Measurements from ENCODE around the gene CYTH2.

Gene CYTH2

DNA sequence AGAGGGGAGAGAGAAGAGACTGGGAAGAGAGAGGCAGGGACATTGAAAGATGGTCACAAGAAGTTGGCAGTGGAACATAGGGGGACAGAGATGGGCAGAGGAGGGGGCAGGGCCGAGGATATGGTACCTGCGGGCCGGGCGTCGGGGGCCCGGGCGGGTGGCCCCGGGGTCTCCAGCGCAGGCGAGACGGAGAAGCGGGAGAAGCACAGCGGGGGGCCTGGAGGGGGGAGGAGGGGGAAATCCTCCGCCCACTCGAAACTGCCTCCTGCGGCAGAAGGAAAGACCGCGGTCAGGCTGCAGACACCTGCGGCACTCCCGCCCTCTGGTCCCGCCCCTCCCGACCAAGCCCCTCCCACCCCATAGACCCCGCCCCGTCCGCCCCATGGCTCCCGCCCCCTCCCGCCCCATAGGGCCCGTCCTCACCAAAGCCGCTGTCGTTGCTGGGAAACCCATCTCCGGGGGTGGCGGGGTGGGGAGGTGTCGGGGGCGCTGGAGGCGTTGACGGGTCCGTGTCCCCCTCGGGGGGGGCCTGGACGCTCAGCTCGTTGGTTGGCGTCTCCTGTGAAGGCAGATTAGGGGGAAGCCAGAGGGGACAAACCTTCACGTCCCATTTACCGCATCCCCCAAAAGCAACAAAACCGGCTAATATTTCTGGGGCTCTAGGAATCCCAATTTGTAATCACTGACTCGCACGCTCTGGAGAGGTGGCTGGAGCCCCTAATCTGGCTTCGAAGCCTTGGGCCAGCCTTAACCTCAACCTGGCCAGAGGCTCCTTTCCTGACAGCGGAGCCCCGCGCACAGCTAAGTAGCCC lies 22.0 kb downstream of the CYTH2 start:
- peak overlapping the region; percentile 66 for H3K27ac ChIP-seq
- no peak for TF ChIP-seq ZFX (IDR thresholded peaks at IDR 0.05; ENCODE audit: borderline replicate concordance)
- TF ChIP-seq, protein P1, sequence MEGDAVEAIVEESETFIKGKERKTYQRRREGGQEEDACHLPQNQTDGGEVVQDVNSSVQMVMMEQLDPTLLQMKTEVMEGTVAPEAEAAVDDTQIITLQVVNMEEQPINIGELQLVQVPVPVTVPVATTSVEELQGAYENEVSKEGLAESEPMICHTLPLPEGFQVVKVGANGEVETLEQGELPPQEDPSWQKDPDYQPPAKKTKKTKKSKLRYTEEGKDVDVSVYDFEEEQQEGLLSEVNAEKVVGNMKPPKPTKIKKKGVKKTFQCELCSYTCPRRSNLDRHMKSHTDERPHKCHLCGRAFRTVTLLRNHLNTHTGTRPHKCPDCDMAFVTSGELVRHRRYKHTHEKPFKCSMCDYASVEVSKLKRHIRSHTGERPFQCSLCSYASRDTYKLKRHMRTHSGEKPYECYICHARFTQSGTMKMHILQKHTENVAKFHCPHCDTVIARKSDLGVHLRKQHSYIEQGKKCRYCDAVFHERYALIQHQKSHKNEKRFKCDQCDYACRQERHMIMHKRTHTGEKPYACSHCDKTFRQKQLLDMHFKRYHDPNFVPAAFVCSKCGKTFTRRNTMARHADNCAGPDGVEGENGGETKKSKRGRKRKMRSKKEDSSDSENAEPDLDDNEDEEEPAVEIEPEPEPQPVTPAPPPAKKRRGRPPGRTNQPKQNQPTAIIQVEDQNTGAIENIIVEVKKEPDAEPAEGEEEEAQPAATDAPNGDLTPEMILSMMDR (IDR thresholded peaks at IDR 0.05) = no peak

DNA sequence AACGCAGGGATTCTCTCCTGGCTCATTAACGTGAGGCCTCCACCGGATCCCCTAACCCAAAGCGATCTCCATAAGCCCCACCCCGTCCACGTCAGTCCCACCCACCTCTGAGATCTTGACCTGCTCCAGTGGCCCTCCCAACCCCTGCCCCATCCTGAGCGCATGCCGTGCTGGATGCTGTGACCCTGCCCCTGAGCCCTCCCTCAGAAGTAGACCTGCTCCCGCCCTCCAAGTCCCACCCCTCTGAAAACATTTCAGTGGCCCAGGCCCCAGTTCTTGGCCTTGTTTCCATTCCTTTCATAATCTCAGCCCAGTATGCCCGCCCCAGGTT lies 22.6 kb downstream of the CYTH2 start:
- peak overlapping the region; percentile 66 for H3K27ac ChIP-seq
- TF ChIP-seq, protein P1 (IDR thresholded peaks at IDR 0.05) = no peak
- TF ChIP-seq ZFX (IDR thresholded peaks at IDR 0.05; ENCODE audit: borderline replicate concordance) = no peak

DNA sequence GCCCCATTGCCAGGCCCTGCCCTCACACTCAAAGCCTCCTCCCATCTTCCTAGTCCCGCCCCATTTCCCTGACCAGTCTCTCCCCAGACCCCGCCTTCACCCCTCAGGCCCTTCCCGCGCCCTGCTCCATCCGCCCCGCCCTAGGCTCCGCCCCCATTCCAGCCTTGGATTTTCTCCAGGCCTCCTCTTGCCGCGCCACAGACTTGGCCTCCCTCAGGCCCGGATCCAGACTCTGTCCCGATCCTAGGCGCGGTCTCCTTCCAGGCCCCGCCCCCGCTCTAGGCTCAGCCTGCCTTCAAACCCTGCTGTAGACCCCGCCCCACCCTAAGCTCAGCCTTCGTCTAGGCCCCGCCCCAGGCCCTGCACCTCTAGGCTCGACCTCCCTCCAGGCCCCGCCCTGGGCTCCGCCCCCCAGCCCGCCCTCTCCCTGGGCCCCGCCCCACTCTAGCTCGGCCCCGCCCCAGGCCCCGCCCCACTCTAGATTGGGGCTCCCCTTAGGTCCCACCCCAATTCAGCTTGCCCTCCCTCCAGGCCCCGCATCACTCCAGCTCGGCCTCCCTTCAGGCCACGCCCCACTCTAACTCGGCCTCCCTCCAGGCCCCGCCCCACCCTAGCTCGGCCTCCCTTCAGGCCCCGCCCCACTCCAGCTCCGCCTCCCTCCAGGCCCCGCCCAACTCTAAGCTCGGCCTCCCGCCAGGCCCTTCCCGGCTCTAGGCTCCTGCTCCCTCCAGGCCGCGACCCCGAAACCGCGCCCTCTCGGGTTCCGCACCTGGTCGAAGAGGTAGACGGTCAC lies 24.0 kb downstream of the CYTH2 start:
- TF ChIP-seq, protein P1 (IDR thresholded peaks at IDR 0.05) = no peak
- no peak for TF ChIP-seq ZFX (IDR thresholded peaks at IDR 0.05; ENCODE audit: borderline replicate concordance)
- peak overlapping the region; percentile 66 for H3K27ac ChIP-seq

DNA sequence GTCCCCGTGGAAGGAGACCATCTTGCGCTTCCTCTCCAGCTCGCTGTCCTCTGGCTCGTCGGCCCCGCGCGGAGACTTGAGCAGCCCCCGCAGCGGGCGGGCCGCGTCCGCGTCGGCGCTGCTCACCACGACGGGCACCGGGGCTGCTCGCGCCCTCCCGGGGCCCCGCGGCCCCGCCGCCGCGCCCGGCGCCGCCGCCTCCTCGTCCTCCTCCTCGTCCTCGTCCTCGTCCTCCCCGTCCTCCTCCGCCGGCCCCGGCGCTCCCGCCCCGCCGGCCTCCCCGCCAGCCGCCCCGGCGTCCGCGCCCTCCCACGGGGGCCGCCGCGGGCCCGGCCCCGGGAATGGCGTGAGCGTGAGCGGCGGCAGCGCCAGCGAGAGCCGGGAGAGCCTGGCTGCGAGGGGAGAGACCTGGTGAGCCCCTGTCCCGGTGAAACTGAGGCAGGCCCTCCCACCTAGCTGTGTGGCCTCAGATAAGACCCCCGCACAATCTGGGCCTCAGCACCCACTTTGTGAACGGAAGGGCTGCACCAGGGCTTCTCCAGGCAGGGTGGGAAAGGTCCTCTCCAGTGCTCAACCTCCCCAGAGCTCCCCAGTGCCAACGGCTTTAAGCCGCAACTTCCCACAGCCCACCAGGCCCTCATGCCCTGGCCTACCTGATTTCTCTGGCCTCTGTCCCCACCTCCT lies 24.7 kb downstream of the CYTH2 start:
- peak overlapping the region; percentile 66 for H3K27ac ChIP-seq
- TF ChIP-seq, protein P1 (IDR thresholded peaks at IDR 0.05) = no peak
- no peak for TF ChIP-seq ZFX (IDR thresholded peaks at IDR 0.05; ENCODE audit: borderline replicate concordance)

DNA sequence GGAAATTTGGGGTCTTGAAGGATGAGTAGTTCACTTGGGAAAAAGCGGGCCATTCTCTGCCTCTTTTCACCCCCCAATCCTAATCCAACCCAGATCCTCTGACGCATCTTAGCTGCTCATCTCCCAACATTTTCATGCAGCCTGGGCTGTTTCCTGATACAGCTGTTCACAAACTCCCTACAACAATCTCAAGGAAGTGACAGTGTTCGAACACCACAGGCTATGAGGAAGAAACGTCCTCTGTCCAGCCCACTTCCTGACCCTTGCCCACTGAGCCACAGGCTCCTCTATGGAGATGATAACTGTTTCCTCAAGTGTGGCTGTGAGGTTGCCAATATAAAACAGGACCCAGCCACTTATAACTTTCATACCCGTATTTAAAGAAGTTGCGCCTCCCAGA lies 26.2 kb downstream of the CYTH2 start:
- peak overlapping the region; percentile 34 for H3K27ac ChIP-seq
- no peak for TF ChIP-seq ZFX (IDR thresholded peaks at IDR 0.05; ENCODE audit: borderline replicate concordance)

DNA sequence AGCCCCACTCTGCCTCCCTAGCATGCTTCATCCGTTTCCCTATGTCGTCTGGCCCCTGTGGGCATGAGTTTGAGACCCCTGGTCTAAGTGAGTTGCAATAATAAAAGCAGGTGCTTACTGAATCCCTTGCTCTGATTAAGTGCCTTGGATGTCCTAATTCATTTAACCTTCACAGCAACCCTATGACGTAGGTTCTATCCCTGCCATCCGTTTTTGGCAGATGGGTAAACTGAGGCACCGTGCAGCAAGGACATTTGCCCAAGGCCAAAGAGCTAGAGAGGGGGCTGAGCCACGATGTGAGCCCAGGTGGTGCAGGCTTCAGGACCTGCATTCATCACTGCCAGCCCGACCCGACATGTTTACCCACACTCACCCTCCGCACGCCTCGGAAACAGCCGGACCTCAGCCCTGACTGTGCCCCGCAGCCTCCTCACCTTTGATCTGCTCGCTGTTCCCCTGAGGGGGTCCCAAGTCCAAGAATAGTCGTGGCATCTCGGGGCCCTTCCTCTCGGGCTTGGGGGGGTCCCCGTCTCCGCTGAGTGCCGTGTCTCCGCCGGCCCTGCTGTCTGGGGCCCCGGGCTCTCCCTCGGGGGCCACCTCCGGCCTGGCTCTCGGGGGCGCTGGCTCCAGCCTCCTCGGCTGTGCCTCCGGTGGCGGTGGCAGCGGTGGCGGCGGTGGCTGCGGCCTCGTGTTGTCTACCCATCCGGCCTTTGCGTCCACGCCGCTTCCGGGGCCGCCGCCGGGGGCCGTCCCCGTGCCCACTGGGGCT lies 28.0 kb downstream of the CYTH2 start:
- H3K27ac ChIP-seq = peak overlapping the region; percentile 34; the same call in 1 of the 2 replicates
- TF ChIP-seq, protein P1 (IDR thresholded peaks at IDR 0.05) = no peak
- TF ChIP-seq ZFX (IDR thresholded peaks at IDR 0.05; ENCODE audit: borderline replicate concordance) = no peak
